ENCODE measurements around the gene TMEM140. TPM values are rescaled to one million over a fixed set of nuclear protein-coding genes. Genes with fewer than 3 reads are reported as not detected.

TMEM140 gene
- total and polyA plus RNA-seq, 7 experiments from 2014 or later: 16.8 to 44.7 (median 20.4) TPM

DNA sequence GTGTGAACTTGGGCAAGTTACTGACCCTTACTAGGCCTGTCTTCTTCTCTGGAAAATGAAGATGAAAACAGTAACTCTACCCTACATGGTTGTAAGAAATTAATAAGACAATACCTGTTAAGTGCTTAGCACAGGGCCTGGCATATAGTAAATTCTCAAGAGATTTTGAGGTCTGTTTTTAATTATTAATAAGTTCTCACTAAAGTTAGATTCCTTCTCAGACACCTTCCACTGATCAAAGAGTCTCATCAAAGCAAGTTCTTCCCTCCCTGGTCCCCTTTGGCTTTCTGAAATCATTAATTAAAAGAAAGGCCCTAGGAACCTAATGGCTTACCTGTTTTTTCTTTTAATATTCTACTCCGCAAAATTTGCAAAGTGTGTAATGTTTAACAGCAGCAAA lies 4.6 kb downstream of the TMEM140 start:
- no peak overlapping the region for H3K27ac ChIP-seq (ENCODE audit: low read depth, low read length)
- H3K27me3 ChIP-seq (ENCODE audit: control insufficient read depth in 2 of 2, insufficient read depth in 2 of 2, low read length in 2 of 2): no peaks in the 10 kb centered on the region
- peaks cover 17 to 22% of the 10 kb centered on the region in 2 donors for H3K4me1 ChIP-seq (ENCODE audit: control insufficient read depth in 2 of 2, insufficient read depth in 2 of 2, low read length in 2 of 2)
- peaks cover 0 to 7% (median 0%) of the 10 kb centered on the region in 3 experiments for H3K36me3 ChIP-seq (ENCODE audit: control insufficient read depth in 2 of 3, insufficient read depth in 3 of 3, low read length in 3 of 3)
- ATAC-seq (no peak), DNase-seq (no peak)
- H3K27me3 Mint-ChIP-seq: no peaks in the 10 kb centered on the region
- H3K4me3 Mint-ChIP-seq: peak overlapping the region in 4 of 10 donors; percentile 3 to 42 (median 22)
- peaks cover 17 to 49% (median 32%) of the 10 kb centered on the region in 11 donors for H3K9me3 Mint-ChIP-seq
- no peak overlapping the region for H3K4me3 ChIP-seq (ENCODE audit: low read length)
- H3K36me3 Mint-ChIP-seq: peaks cover 38 to 81% (median 61%) of the 10 kb centered on the region in 5 donors
- intact Hi-C loops (cut with micrococcal nuclease): no loop called here
- peaks cover 0 to 27% (median 9%) of the 10 kb centered on the region in 3 experiments for H3K9me3 ChIP-seq (ENCODE audit: control insufficient read depth in 2 of 3, low read length in 3 of 3)
- ChIA-PET CTCF (no interaction called here), POLR2A (interaction anchor here (8.4 kb wide), 1 partner anchor 13 kb away, joined by 183 read pairs; the partner anchor contains the start of gene CYREN)
- H3K4me1 Mint-ChIP-seq: peaks cover 46 to 74% (median 69%) of the 10 kb centered on the region in 7 donors
- H3K27ac Mint-ChIP-seq: peak overlapping the region in 2 of 9 donors; percentile 40 to 41

- Mint-ChIP-seq H3K4me1 (peaks cover 46 to 79% (median 71%) of the 10 kb centered on the region in 7 donors), H3K27ac (peak overlapping the region in 1 of 9 donors; percentile 62), H3K27me3 (no peaks in the 10 kb centered on the region), H3K9me3 (peaks cover 17 to 57% (median 34%) of the 10 kb centered on the region in 11 donors), H3K36me3 (peaks cover 45 to 94% (median 75%) of the 10 kb centered on the region in 5 donors), H3K4me3 (peak overlapping the region in 4 of 10 donors; percentile 2 to 47 (median 20))
- POLR2A ChIA-PET: no interaction called here
- Histone ChIP-seq H3K27me3 (ENCODE audit: control insufficient read depth in 2 of 2, insufficient read depth in 2 of 2, low read length in 2 of 2) (no peaks in the 10 kb centered on the region), H3K9me3 (ENCODE audit: control insufficient read depth in 2 of 3, low read length in 3 of 3) (peaks cover 0 to 27% (median 9%) of the 10 kb centered on the region in 3 experiments), H3K4me1 (ENCODE audit: control insufficient read depth in 2 of 2, insufficient read depth in 2 of 2, low read length in 2 of 2) (peaks cover 20 to 23% of the 10 kb centered on the region in 2 donors), H3K36me3 (ENCODE audit: control insufficient read depth in 2 of 3, insufficient read depth in 3 of 3, low read length in 3 of 3) (peaks cover 0 to 7% (median 0%) of the 10 kb centered on the region in 3 experiments), H3K4me3 (ENCODE audit: low read length) (no peak overlapping the region), H3K27ac (ENCODE audit: low read depth, low read length) (no peak overlapping the region)
- CTCF ChIA-PET: no interaction called here
- DNase-seq: no peak
- no peak for ATAC-seq
- intact Hi-C loops (cut with micrococcal nuclease): no loop called here
Observed at GRCh38 chr7:135154734-135155133, 6.9 kb downstream of the TMEM140 start.

DNA sequence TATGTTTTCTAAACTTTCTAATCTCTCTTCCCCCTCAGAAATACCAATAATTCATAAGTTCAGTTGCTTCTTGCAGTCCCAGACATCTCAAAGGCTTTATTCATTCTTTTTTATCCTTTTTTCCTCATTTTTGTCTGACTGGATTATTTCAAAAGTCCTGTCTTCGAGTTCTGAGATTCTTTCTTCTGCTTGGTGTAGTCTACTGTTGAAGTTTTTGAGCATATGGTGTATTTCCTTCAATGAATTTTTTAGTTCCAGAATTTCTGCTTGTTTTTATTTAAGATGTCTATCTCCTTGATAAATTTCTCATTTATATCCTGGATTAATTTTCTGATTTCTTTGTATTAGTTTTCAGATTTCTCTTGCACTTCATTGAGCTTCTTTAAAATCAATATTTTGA lies 8.4 kb downstream of the TMEM140 start:
- Histone ChIP-seq H3K9me3 (ENCODE audit: control insufficient read depth in 2 of 3, low read length in 3 of 3) (peaks cover 0 to 27% (median 9%) of the 10 kb centered on the region in 3 experiments), H3K36me3 (ENCODE audit: control insufficient read depth in 2 of 3, insufficient read depth in 3 of 3, low read length in 3 of 3) (peaks cover 0 to 7% (median 0%) of the 10 kb centered on the region in 3 experiments), H3K4me1 (ENCODE audit: control insufficient read depth in 2 of 2, insufficient read depth in 2 of 2, low read length in 2 of 2) (peaks cover 11 to 24% of the 10 kb centered on the region in 2 donors), H3K4me3 (ENCODE audit: low read length) (no peak overlapping the region), H3K27ac (ENCODE audit: low read depth, low read length) (no peak overlapping the region), H3K27me3 (ENCODE audit: control insufficient read depth in 2 of 2, insufficient read depth in 2 of 2, low read length in 2 of 2) (no peaks in the 10 kb centered on the region)
- Mint-ChIP-seq H3K4me1 (peaks cover 46 to 79% (median 69%) of the 10 kb centered on the region in 7 donors), H3K36me3 (peaks cover 50 to 94% (median 83%) of the 10 kb centered on the region in 5 donors), H3K27me3 (no peaks in the 10 kb centered on the region), H3K4me3 (no peak overlapping the region), H3K9me3 (peaks cover 17 to 57% (median 34%) of the 10 kb centered on the region in 11 donors), H3K27ac (peak overlapping the region in 2 of 9 donors; percentile 37 to 68)
- CTCF ChIA-PET: interaction anchor here (0.7 kb wide), 1 partner anchor 155 kb away, joined by 3 read pairs; no protein-coding TSS in a partner anchor
- POLR2A ChIA-PET: interaction anchor here (3.2 kb wide), 1 partner anchor 8 kb away, joined by 28 read pairs; the partner anchor contains the start of gene TMEM140
- ATAC-seq (no peak), DNase-seq (no peak)
- intact Hi-C loops (cut with micrococcal nuclease): no loop called here

GRCh38 chr7:135158141-135158655 lies 10.3 kb downstream of the TMEM140 start:
- Histone ChIP-seq H3K27me3 (ENCODE audit: control insufficient read depth in 2 of 2, insufficient read depth in 2 of 2, low read length in 2 of 2) (no peaks in the 10 kb centered on the region), H3K4me3 (ENCODE audit: low read length) (no peak overlapping the region), H3K36me3 (ENCODE audit: control insufficient read depth in 2 of 3, insufficient read depth in 3 of 3, low read length in 3 of 3) (peaks cover 0 to 15% (median 0%) of the 10 kb centered on the region in 3 experiments), H3K9me3 (ENCODE audit: control insufficient read depth in 2 of 3, low read length in 3 of 3) (peaks cover 0 to 38% (median 9%) of the 10 kb centered on the region in 3 experiments), H3K4me1 (ENCODE audit: control insufficient read depth in 2 of 2, insufficient read depth in 2 of 2, low read length in 2 of 2) (peaks cover 11 to 24% of the 10 kb centered on the region in 2 donors), H3K27ac (ENCODE audit: low read depth, low read length) (no peak overlapping the region)
- Mint-ChIP-seq H3K4me3 (no peak overlapping the region), H3K27ac (peak overlapping the region in 2 of 9 donors; percentile 14 to 66), H3K36me3 (peaks cover 53 to 94% (median 84%) of the 10 kb centered on the region in 5 donors), H3K9me3 (peaks cover 14 to 60% (median 35%) of the 10 kb centered on the region in 11 donors), H3K4me1 (peaks cover 48 to 71% (median 61%) of the 10 kb centered on the region in 7 donors), H3K27me3 (no peaks in the 10 kb centered on the region)
- ChIA-PET POLR2A (interaction anchor here (1.1 to 3.2 kb wide), 5 partner anchors 8 to 517 kb away, joined by 3 to 28 read pairs (median 8); partner anchors contain the start of genes CYREN and TMEM140), CTCF (interaction anchor here (0.6 to 1.3 kb wide), 3 partner anchors 10 to 231 kb away, joined by 3 to 5 read pairs (median 3); partner anchors contain the start of genes CYREN and TMEM140)
- ATAC-seq (no peak), DNase-seq (no peak)
- intact Hi-C loops (cut with micrococcal nuclease): no loop called here

- Mint-ChIP-seq H3K4me1 (peaks cover 45 to 66% (median 58%) of the 10 kb centered on the region in 7 donors), H3K27me3 (no peaks in the 10 kb centered on the region), H3K36me3 (peaks cover 50 to 89% (median 82%) of the 10 kb centered on the region in 5 donors), H3K4me3 (peak overlapping the region in 2 of 10 donors; percentile 11 to 46), H3K9me3 (peaks cover 11 to 53% (median 30%) of the 10 kb centered on the region in 11 donors), H3K27ac (peak overlapping the region in 6 of 9 donors; percentile 33 to 81 (median 66))
- POLR2A ChIA-PET: interaction anchor here (1.1 to 3.2 kb wide), 3 partner anchors 11 to 518 kb away, joined by 3 to 28 read pairs (median 10); partner anchors contain the start of genes CYREN and TMEM140
- CTCF ChIA-PET: interaction anchor here (0.6 kb wide), 1 partner anchor 231 kb away, joined by 3 read pairs; no protein-coding TSS in a partner anchor
- Histone ChIP-seq H3K27me3 (ENCODE audit: control insufficient read depth in 2 of 2, insufficient read depth in 2 of 2, low read length in 2 of 2) (no peaks in the 10 kb centered on the region), H3K27ac (ENCODE audit: low read depth, low read length) (no peak overlapping the region), H3K9me3 (ENCODE audit: control insufficient read depth in 2 of 3, low read length in 3 of 3) (peaks cover 0 to 38% (median 9%) of the 10 kb centered on the region in 3 experiments), H3K4me3 (ENCODE audit: low read length) (no peak overlapping the region), H3K4me1 (ENCODE audit: control insufficient read depth in 2 of 2, insufficient read depth in 2 of 2, low read length in 2 of 2) (peaks cover 11 to 24% of the 10 kb centered on the region in 2 donors), H3K36me3 (ENCODE audit: control insufficient read depth in 2 of 3, insufficient read depth in 3 of 3, low read length in 3 of 3) (peaks cover 0 to 19% (median under 1%) of the 10 kb centered on the region in 3 experiments)
- no peak for DNase-seq
- intact Hi-C loops (cut with micrococcal nuclease): loop anchor here in 1 of 2 donors (1.0 kb wide), 1 partner anchor 12 kb away; no protein-coding TSS in a partner anchor
- ATAC-seq: no peak
Observed at GRCh38 chr7:135158874-135159273, 11.0 kb downstream of the TMEM140 start.

GRCh38 chr7:135159359-135160085 lies 11.7 kb downstream of the TMEM140 start:
- Histone ChIP-seq H3K27ac (ENCODE audit: low read depth, low read length) (no peak overlapping the region), H3K4me3 (ENCODE audit: low read length) (no peak overlapping the region), H3K4me1 (ENCODE audit: control insufficient read depth in 2 of 2, insufficient read depth in 2 of 2, low read length in 2 of 2) (peaks cover 11 to 24% of the 10 kb centered on the region in 2 donors), H3K9me3 (ENCODE audit: control insufficient read depth in 2 of 3, low read length in 3 of 3) (peaks cover 0 to 38% (median 9%) of the 10 kb centered on the region in 3 experiments), H3K27me3 (ENCODE audit: control insufficient read depth in 2 of 2, insufficient read depth in 2 of 2, low read length in 2 of 2) (no peaks in the 10 kb centered on the region), H3K36me3 (ENCODE audit: control insufficient read depth in 2 of 3, insufficient read depth in 3 of 3, low read length in 3 of 3) (peaks cover 0 to 25% (median 4%) of the 10 kb centered on the region in 3 experiments)
- DNase-seq (no peak), ATAC-seq (no peak)
- H3K4me1 Mint-ChIP-seq: peaks cover 41 to 66% (median 55%) of the 10 kb centered on the region in 7 donors
- H3K4me3 Mint-ChIP-seq: peak overlapping the region in 3 of 10 donors; percentile 5 to 46 (median 23)
- peak overlapping the region in 7 of 9 donors; percentile 33 to 88 (median 70) for H3K27ac Mint-ChIP-seq
- intact Hi-C loops (cut with micrococcal nuclease): loop anchor here (1.0 kb wide), 3 partner anchors 10 to 12 kb away; partner anchors contain the start of gene TMEM140 (in 1 of the 2)
- no peaks in the 10 kb centered on the region for H3K27me3 Mint-ChIP-seq
- ChIA-PET POLR2A (interaction anchor here (0.6 to 12.9 kb wide), 6 partner anchors 11 to 171 kb away, joined by 3 to 183 read pairs (median 10); partner anchors contain the start of genes CYREN and TMEM140), CTCF (interaction anchor here (1.2 kb wide), 1 partner anchor 9 kb away, joined by 4 read pairs; no protein-coding TSS in a partner anchor)
- peaks cover 43 to 89% (median 80%) of the 10 kb centered on the region in 5 donors for H3K36me3 Mint-ChIP-seq
- H3K9me3 Mint-ChIP-seq: peaks cover 10 to 47% (median 24%) of the 10 kb centered on the region in 11 donors

All from naive thymus-derived CD4-positive, alpha-beta T cell (primary cell).